NCI-H345 treated with DMSO at 0.1 percent for 48 hours (cell line): ENCODE measurements around the gene ADGRA3.
A peak's percentile ranks its signal among the peaks of the same experiment; 100 is the strongest.
"Not testable (repeated sequence)": the region's sequence is repeated elsewhere in the genome, so short reads cannot be mapped to it uniquely, and the experiment has no call there.

Experiments
- DNase-seq: peaks from one replicate; lab custom pipeline; 2025; ENCODE audit not compliant: unreplicated experiment; lab: John Stamatoyannopoulos, UW

ADGRA3 gene

GRCh38 chr4:22384154-22384553, 131.7 kb downstream of the ADGRA3 start:
- DNase-seq: no peak

- not testable (repeated sequence) for DNase-seq
Measured at GRCh38 chr4:22382216-22382615, 133.7 kb downstream of the ADGRA3 start.

GRCh38 chr4:22372986-22373385, 142.9 kb downstream of the ADGRA3 start:
- no peak for DNase-seq

GRCh38 chr4:22369901-22370562, 145.8 kb downstream of the ADGRA3 start:
- no peak for DNase-seq

GRCh38 chr4:22363787-22364186, 152.1 kb downstream of the ADGRA3 start:
- no peak for DNase-seq

GRCh38 chr4:22363036-22363435, 152.8 kb downstream of the ADGRA3 start:
- no peak for DNase-seq

GRCh38 chr4:22356987-22357596, 158.8 kb downstream of the ADGRA3 start:
- DNase-seq: peak; percentile 24

GRCh38 chr4:22348410-22348809, 167.5 kb downstream of the ADGRA3 start:
- DNase-seq: no peak

GRCh38 chr4:22345678-22346077, 170.2 kb downstream of the ADGRA3 start:
- DNase-seq: no peak

- DNase-seq: no peak
Measured at GRCh38 chr4:22345055-22345454, 170.8 kb downstream of the ADGRA3 start.

- DNase-seq: no peak
Measured at GRCh38 chr4:22343606-22344005, 172.3 kb downstream of the ADGRA3 start.

- DNase-seq: peak; percentile 70
Measured at GRCh38 chr4:22339491-22339890, 176.4 kb downstream of the ADGRA3 start.

- no peak for DNase-seq
Measured at GRCh38 chr4:22338796-22339195, 177.1 kb downstream of the ADGRA3 start.
